Measurements from ENCODE around the gene FBXL14. TPM values are rescaled to one million over a fixed set of nuclear protein-coding genes. Genes with fewer than 3 reads are reported as not detected.

Gene FBXL14
- total and polyA plus RNA-seq, 8 donors, result 7.5 to 15.5 (median 10.6) TPM

DNA sequence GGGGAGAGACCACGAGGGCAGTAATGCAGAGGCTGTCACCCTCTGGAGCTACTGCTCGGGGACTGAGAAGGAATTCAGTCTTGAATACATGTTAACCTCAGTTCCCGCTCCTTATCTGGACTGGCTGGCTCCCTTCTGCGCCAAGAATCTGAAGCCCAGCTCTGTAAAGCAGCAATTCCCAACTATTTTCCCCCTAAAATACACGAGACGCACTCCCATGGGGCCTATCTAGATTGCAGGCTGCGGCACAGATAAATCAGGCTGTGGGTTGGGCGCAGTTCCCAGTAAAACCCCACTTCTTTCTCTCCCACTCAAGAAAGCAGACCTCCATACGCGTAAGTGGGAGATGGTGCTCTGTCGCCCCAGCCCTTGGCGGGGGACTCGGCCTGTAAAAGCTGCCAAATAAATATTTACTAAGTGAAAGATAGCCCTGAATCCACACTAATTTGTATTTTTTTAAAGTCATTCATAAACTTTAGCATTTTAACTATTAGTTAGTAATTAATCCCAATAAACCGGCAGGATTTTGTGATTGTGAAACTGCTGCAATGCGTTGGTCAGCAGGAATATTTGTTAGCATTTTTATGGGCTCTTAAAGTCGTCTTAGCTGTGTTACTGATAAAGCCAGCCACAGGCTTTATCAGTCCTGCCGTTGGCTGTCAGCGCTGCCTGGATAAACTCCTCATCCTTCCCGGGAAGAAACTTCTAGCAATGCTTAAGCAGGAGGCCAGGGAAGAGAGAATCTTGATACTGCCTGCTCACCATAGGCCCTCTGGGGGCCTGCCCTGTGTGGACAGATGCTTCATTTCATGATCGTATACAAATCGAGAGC, 17.8 kb downstream of the FBXL14 start:
- TF ChIP-seq, protein P1, sequence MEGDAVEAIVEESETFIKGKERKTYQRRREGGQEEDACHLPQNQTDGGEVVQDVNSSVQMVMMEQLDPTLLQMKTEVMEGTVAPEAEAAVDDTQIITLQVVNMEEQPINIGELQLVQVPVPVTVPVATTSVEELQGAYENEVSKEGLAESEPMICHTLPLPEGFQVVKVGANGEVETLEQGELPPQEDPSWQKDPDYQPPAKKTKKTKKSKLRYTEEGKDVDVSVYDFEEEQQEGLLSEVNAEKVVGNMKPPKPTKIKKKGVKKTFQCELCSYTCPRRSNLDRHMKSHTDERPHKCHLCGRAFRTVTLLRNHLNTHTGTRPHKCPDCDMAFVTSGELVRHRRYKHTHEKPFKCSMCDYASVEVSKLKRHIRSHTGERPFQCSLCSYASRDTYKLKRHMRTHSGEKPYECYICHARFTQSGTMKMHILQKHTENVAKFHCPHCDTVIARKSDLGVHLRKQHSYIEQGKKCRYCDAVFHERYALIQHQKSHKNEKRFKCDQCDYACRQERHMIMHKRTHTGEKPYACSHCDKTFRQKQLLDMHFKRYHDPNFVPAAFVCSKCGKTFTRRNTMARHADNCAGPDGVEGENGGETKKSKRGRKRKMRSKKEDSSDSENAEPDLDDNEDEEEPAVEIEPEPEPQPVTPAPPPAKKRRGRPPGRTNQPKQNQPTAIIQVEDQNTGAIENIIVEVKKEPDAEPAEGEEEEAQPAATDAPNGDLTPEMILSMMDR (IDR thresholded peaks at IDR 0.05), result no peak
- peak in 3 of 4 donors; percentile 56 to 91 (median 88) for DNase-seq
- no peaks in the 10 kb centered on the region for H3K27me3 ChIP-seq
- peak; percentile 74 for ATAC-seq
- H3K4me3 ChIP-seq, result no peak overlapping the region
- H3K27ac ChIP-seq, result peak overlapping the region; percentile 13 to 27
- intact Hi-C loops (cut with DNase I), result no loop called here
- peaks cover 20 to 24% of the 10 kb centered on the region in 2 donors for H3K4me1 ChIP-seq
- no peaks in the 10 kb centered on the region for H3K9me3 ChIP-seq
- no peaks in the 10 kb centered on the region for H3K36me3 ChIP-seq

DNA sequence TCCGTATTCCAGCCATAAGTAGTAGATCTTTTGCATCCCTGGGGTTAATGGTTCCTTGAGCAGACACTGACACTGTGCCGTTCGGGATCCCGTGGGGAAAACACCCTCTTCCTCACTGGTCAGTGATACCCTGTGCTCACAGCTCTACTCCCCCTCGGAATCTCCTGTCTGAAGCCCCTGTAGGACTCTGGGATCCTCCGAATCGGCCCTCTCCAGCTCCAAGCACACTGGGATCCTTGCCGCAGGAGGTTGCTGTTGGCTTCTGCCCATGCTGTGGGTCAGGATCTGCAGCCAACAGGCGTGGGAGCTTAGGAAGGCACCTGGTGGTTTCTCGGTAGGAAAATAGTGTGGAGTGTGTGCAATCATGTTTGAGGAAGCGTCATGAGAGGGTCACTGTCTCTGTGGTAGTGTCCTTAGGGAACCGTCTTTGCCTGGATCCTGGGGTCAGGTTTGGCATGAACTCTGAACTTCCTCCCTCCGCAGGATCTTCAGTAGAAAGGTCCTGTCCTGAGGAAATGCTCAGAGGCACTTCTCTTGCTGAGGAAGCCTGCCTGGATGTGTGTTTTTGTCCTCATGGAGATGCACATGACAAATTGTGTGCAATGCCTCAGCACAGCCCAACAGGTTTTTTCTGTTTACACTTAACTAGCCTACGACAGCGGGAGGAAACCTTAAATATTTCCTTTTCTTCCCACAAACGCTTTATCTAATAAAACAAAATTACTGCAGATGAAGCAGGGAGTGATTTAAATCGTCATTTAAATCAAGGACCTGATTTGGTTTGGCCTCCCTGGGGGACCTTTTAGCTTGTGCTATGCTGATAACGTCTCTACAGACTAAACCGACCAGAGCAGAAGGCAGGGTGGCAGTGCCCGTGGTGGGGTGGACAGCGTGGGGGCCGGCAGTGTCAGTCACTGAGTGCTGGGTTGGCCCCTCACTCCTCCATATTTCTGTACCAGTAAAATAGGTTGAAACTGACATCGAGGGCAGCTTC, 18.7 kb downstream of the FBXL14 start:
- Histone ChIP-seq H3K36me3 (no peaks in the 10 kb centered on the region), H3K4me3 (no peak overlapping the region), H3K27ac (peak overlapping the region; percentile 13 to 20), H3K9me3 (no peaks in the 10 kb centered on the region), H3K27me3 (no peaks in the 10 kb centered on the region), H3K4me1 (peaks cover 20 to 21% of the 10 kb centered on the region in 2 donors)
- ATAC-seq (peak; percentile 59), DNase-seq (no peak)
- intact Hi-C loops (cut with DNase I), result no loop called here
- TF ChIP-seq, protein P1 (IDR thresholded peaks at IDR 0.05), result no peak

DNA sequence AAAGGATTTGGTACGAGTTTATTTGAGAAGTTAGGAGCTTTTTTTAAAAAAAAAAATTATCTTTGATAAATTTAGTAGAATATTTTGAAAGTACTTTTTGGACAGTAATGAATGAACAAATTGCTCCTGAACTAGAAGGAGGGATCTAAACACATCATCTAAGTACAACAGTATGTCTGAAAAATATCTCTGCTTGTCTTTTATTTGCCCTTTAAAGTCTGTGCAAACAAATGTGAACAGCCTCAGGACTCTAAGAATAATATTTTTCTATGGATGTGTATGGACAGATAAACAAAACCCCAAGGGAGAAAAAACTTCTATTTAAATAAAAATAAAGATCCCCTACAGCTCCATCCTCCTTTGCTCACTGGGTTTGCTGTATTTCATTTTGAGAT, 19.5 kb downstream of the FBXL14 start:
- no peaks in the 10 kb centered on the region for H3K27me3 ChIP-seq
- ATAC-seq, result no peak
- H3K27ac ChIP-seq, result no peak overlapping the region
- H3K4me1 ChIP-seq, result peaks cover 20 to 21% of the 10 kb centered on the region in 2 donors
- TF ChIP-seq, protein P1 (IDR thresholded peaks at IDR 0.05), result no peak
- H3K9me3 ChIP-seq, result no peaks in the 10 kb centered on the region
- DNase-seq, result no peak
- H3K36me3 ChIP-seq, result no peaks in the 10 kb centered on the region
- H3K4me3 ChIP-seq, result no peak overlapping the region
- intact Hi-C loops (cut with DNase I), result no loop called here

DNA sequence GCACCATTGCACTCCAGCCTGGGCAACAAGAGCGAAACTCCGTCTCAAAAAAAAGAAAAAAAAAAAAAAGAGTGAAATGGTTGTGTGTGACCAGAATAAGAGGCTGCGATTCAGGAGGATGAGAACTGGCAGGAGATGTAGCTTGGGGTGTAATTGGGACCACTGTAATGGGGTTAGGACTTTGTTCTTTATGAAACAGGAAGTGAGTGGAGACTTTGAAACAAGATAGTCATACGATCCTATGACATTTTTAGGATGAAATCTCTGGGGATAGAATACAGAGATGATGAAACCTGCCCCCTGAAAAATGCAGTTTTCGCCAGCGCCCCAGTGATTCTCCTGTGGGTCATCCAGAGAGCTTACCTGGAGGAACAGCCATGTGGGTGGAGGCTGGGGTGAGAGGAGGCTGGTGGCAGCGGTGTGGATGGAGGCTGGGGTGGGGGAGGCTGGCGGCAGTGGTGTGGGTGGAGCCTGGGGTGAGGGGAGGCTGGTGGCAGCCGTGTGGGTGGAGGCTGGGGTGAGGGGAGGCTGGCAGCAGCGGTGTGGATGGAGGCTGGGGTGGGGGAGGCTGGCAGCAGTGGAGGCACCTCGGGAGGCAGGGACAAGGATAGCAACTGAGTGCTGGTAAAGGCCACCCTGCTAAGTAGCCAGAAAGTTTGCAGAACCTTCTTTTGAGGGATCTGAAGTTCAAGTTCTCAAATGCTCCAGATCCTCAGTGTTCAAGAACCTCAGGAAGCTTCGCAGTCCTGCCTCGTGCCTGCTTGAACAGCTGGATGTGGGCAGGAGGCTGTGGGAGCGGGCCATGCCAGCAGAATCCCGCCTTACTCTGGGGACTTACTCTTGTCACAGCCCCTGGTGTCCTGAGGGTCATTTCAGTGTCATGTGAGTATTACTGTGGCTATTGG, 20.2 kb downstream of the FBXL14 start:
- Histone ChIP-seq H3K27ac (no peak overlapping the region), H3K27me3 (no peaks in the 10 kb centered on the region), H3K4me1 (peaks cover 20 to 21% of the 10 kb centered on the region in 2 donors), H3K36me3 (no peaks in the 10 kb centered on the region), H3K4me3 (no peak overlapping the region), H3K9me3 (no peaks in the 10 kb centered on the region)
- no peak for DNase-seq
- TF ChIP-seq, protein P1 (IDR thresholded peaks at IDR 0.05), result no peak
- ATAC-seq, result no peak
- intact Hi-C loops (cut with DNase I), result no loop called here

All from left lung (tissue), 10 donors.